ENCODE data around the gene ZNF384.

ZNF384 gene

GRCh38 chr12:6618483-6619225, 70.5 kb downstream of the ZNF384 start:
- ChIA-PET CTCF (interaction anchor here (0.6 to 7.8 kb wide), 23 partner anchors 9 to 203 kb away, joined by 3 to 69 read pairs (median 3); partner anchors contain the start of genes ACRBP, CD4, GPR162 and LPAR5), POLR2A (interaction anchor here (0.7 kb wide), 1 partner anchor 25 kb away, joined by 3 read pairs; no protein-coding TSS in a partner anchor)
- Histone ChIP-seq H3K27me3 (replicated peaks in 2 of 5; ENCODE audit: control insufficient read depth in 4 of 5, insufficient read depth in 5 of 5, low read length in 4 of 5) (no peaks in the 10 kb centered on the region), H3K4me3 (ENCODE audit: control insufficient read depth in 1 of 7, extremely low read depth in 1 of 7, insufficient read depth in 4 of 7, low read depth in 2 of 7, low read length in 6 of 7) (no peak overlapping the region), H3K27ac (ENCODE audit: insufficient read depth in 1 of 2, low read depth in 1 of 2, low read length in 2 of 2, poor library complexity in 1 of 2, severe bottlenecking in 2 of 2) (no peak overlapping the region), H3K4me1 (ENCODE audit: control extremely low read depth in 1 of 4, control insufficient read depth in 4 of 4, insufficient read depth in 4 of 4, low read length in 3 of 4) (peaks cover 4 to 41% (median 38%) of the 10 kb centered on the region in 4 experiments), H3K9me3 (ENCODE audit: control extremely low read depth in 1 of 5, control insufficient read depth in 4 of 5, insufficient read depth in 2 of 5, low read depth in 1 of 5, low read length in 4 of 5) (no peaks in the 10 kb centered on the region), H3K36me3 (ENCODE audit: control insufficient read depth in 4 of 4, insufficient read depth in 4 of 4, low read length in 3 of 4) (no peaks in the 10 kb centered on the region)
- no peak for DNase-seq
- 0% methylated on average over 1 of the region's 5 CpGs for WGBS (ENCODE audit: insufficient coverage)
